MCF 10A (cell line): ENCODE data around the gene TRAF3IP3. TPM values are rescaled to one million over a fixed set of nuclear protein-coding genes. Genes with fewer than 3 reads are reported as not detected.

ENCODE experiments used
- BruUV-seq: library from RNA; stranded (reverse); fragments of 400-500 nt; replicated peaks from 2 replicates; lab custom pipeline; 2021; lab: Mats Ljungman, UMichigan
- CTCF ChIA-PET: fragments of 300-600 bp; sonication (Branson Sonifier 250); formaldehyde crosslinking; extraction: SDS; loops from one replicate; lab custom pipeline; 2021; ENCODE audit warnings: antibody characterized with exemption, inconsistent platforms; lab: Yijun Ruan, JAX
- POLR2A ChIA-PET: fragments of 300-600, 350-650 bp; sonication (Branson Sonifier 250); formaldehyde crosslinking; extraction: SDS; loops from one replicate; lab custom pipeline; 2020; ENCODE audit warnings: antibody characterized with exemption, inconsistent platforms; lab: Yijun Ruan, JAX
- DNase-seq: peaks from one replicate; pipeline ENCODE4 v3.0.0-alpha.2; 2018; ENCODE audit not compliant: unreplicated experiment
- H3K27ac Mint-ChIP-seq: one replicate; pipeline ENCODE4 v1.8.0; 2022; ENCODE audit warnings: mild to moderate bottlenecking, low read depth, mixed read lengths; ENCODE audit not compliant: unreplicated experiment
- H3K27me3 Mint-ChIP-seq: one replicate; pipeline ENCODE4 v1.8.0; 2022; ENCODE audit warnings: mixed read lengths; ENCODE audit not compliant: insufficient read depth, unreplicated experiment
- H3K36me3 Mint-ChIP-seq: one replicate; pipeline ENCODE4 v1.8.0; 2022; ENCODE audit warnings: mild to moderate bottlenecking, moderate library complexity, mixed read lengths; ENCODE audit not compliant: insufficient read depth, unreplicated experiment
- H3K4me1 Mint-ChIP-seq: one replicate; pipeline ENCODE4 v1.8.0; 2022; ENCODE audit warnings: mixed read lengths; ENCODE audit not compliant: insufficient read depth, unreplicated experiment
- H3K4me3 Mint-ChIP-seq: one replicate; pipeline ENCODE4 v1.8.0; 2022; ENCODE audit warnings: mild to moderate bottlenecking, moderate library complexity, mixed read lengths; ENCODE audit not compliant: unreplicated experiment
- H3K9me3 Mint-ChIP-seq: one replicate; pipeline ENCODE4 v1.8.0; 2022; ENCODE audit warnings: mixed read lengths; ENCODE audit not compliant: unreplicated experiment
- intact Hi-C: fragments of 100-400 bp; cut with micrococcal nuclease; formaldehyde crosslinking; loops from 2 replicates; pipeline ENCODE4 v1.14.1; 2022
- total RNA-seq: library from RNA; stranded (reverse); gene quantifications from 2 replicates; pipeline ENCODE4 v1.2.3, GENCODE V29; 2022
- TF ChIP-seq, protein P1 (sequence below): fragments of 200-600 bp; IDR thresholded peaks from one replicate; pipeline ENCODE4 v1.8.0; 2022; ENCODE audit warnings: antibody characterized with exemption, mild to moderate bottlenecking; ENCODE audit not compliant: unreplicated experiment

TRAF3IP3 gene
- total RNA-seq, 1 experiment from 2014 or later = not detected

GRCh38 chr1:209772126-209772525 lies 16.3 kb downstream of the TRAF3IP3 start:
- no TSS peak for BruUV-seq
- TF ChIP-seq, protein P1, sequence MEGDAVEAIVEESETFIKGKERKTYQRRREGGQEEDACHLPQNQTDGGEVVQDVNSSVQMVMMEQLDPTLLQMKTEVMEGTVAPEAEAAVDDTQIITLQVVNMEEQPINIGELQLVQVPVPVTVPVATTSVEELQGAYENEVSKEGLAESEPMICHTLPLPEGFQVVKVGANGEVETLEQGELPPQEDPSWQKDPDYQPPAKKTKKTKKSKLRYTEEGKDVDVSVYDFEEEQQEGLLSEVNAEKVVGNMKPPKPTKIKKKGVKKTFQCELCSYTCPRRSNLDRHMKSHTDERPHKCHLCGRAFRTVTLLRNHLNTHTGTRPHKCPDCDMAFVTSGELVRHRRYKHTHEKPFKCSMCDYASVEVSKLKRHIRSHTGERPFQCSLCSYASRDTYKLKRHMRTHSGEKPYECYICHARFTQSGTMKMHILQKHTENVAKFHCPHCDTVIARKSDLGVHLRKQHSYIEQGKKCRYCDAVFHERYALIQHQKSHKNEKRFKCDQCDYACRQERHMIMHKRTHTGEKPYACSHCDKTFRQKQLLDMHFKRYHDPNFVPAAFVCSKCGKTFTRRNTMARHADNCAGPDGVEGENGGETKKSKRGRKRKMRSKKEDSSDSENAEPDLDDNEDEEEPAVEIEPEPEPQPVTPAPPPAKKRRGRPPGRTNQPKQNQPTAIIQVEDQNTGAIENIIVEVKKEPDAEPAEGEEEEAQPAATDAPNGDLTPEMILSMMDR = no peak
- DNase-seq = no peak
- CTCF ChIA-PET = interaction anchor here (0.6 to 1.6 kb wide), 7 partner anchors 43 to 810 kb away, joined by 3 to 7 read pairs (median 3); no protein-coding TSS in a partner anchor
- Mint-ChIP-seq H3K27me3 (no peaks in the 10 kb centered on the region), H3K4me3 (no peak overlapping the region), H3K27ac (no peak overlapping the region), H3K4me1 (peaks cover 17% of the 10 kb centered on the region), H3K36me3 (no peaks in the 10 kb centered on the region), H3K9me3 (no peaks in the 10 kb centered on the region)
- POLR2A ChIA-PET = interaction anchor here (1.0 to 4.6 kb wide), 3 partner anchors 12 to 195 kb away, joined by 3 to 40 read pairs (median 4); partner anchors contain the start of gene C1orf74
- intact Hi-C loops = no loop called here

DNA sequence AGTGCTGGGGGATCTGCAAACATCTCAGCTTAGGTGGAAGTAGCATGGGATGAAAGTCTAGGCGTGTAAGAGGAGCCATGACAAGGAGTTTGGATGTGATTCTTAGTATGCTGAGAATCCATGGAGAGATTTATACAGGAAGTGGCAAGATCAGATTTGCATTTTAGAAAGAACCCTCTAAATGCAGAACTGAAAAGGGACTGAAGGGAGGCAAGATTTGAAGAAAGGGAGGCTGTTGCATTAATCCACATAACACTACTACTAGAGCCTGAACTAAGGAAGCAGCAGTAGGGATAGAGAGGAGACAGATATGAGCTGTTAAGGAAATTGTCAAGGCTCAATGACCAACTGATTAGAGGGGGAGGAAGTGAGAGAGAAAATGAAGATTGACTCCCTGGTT lies 18.7 kb downstream of the TRAF3IP3 start:
- Mint-ChIP-seq H3K27ac (no peak overlapping the region), H3K4me3 (no peak overlapping the region), H3K4me1 (peaks cover 1% of the 10 kb centered on the region), H3K9me3 (no peaks in the 10 kb centered on the region), H3K27me3 (no peaks in the 10 kb centered on the region), H3K36me3 (peaks cover 3% of the 10 kb centered on the region)
- TF ChIP-seq, protein P1 = no peak
- POLR2A ChIA-PET = interaction anchor here (0.6 to 4.6 kb wide), 5 partner anchors 8 to 186 kb away, joined by 3 to 40 read pairs (median 3); partner anchors contain the start of gene C1orf74
- BruUV-seq = no TSS peak
- intact Hi-C loops = no loop called here
- DNase-seq = no peak
- CTCF ChIA-PET = interaction anchor here (0.6 to 2.0 kb wide), 11 partner anchors 9 to 208 kb away, joined by 3 to 15 read pairs (median 5); partner anchors contain the start of gene C1orf74

- CTCF ChIA-PET = interaction anchor here (1.1 to 2.4 kb wide), 6 partner anchors 8 to 27 kb away, joined by 3 to 13 read pairs (median 4); partner anchors contain the start of gene C1orf74
- H3K27ac Mint-ChIP-seq = no peak overlapping the region
- POLR2A ChIA-PET = interaction anchor here (0.6 to 4.6 kb wide), 5 partner anchors 8 to 187 kb away, joined by 3 to 40 read pairs (median 3); partner anchors contain the start of gene C1orf74
- intact Hi-C loops = no loop called here
- no peaks in the 10 kb centered on the region for H3K27me3 Mint-ChIP-seq
- TF ChIP-seq, protein P1 = no peak
- H3K9me3 Mint-ChIP-seq = no peaks in the 10 kb centered on the region
- DNase-seq = no peak
- no TSS peak for BruUV-seq
- no peaks in the 10 kb centered on the region for H3K4me1 Mint-ChIP-seq
- no peak overlapping the region for H3K4me3 Mint-ChIP-seq
- H3K36me3 Mint-ChIP-seq = peaks cover 6% of the 10 kb centered on the region
These were observed 19.8 kb downstream of the TRAF3IP3 start for GRCh38 chr1:209775678-209776077.

- Mint-ChIP-seq H3K9me3 (no peaks in the 10 kb centered on the region), H3K36me3 (peaks cover 12% of the 10 kb centered on the region), H3K4me3 (no peak overlapping the region), H3K27me3 (no peaks in the 10 kb centered on the region), H3K27ac (no peak overlapping the region), H3K4me1 (no peaks in the 10 kb centered on the region)
- TF ChIP-seq, protein P1 = no peak
- BruUV-seq = no TSS peak
- intact Hi-C loops = no loop called here
- POLR2A ChIA-PET = interaction anchor here (0.6 to 1.9 kb wide), 3 partner anchors 8 to 1783 kb away, joined by 3 to 8 read pairs (median 4); no protein-coding TSS in a partner anchor
- CTCF ChIA-PET = interaction anchor here (0.5 to 2.4 kb wide), 6 partner anchors 29 to 212 kb away, joined by 3 to 13 read pairs (median 4); no protein-coding TSS in a partner anchor
- no peak for DNase-seq
These were observed 21.7 kb downstream of the TRAF3IP3 start for GRCh38 chr1:209777587-209777986.
